Left ventricle myocardium superior (tissue), 1 donor: Measurements from ENCODE around the gene TEX48. TPM values are rescaled to one million over a fixed set of nuclear protein-coding genes. Genes with fewer than 3 reads are reported as not detected.

Experiments
- ATAC-seq: fragments of 200-7000 bp; cut with Tn5 transposase; one replicate; pipeline ENCODE4 v1.9.1; 2020; ENCODE audit warnings: mild to moderate bottlenecking, moderate library complexity
- DNase-seq: peaks from one replicate; pipeline ENCODE4 v3.0.0-alpha.2; 2020
- intact Hi-C: fragments of 100-400 bp; cut with micrococcal nuclease; formaldehyde crosslinking; loops from one replicate; pipeline ENCODE4 v1.11.0; 2022
- total RNA-seq: library from RNA; stranded (reverse); fragmentation: NEBNext Ultra II Directional; extraction: Animal tissue kit (Norgen Biotek cat#: 25700); gene quantifications from one replicate; pipeline ENCODE4 v1.2.1, GENCODE V29; 2021
- donor health status: DM: no; HTN: yes; CAD: no; lungs with severe emphysema.

Gene TEX48
- total RNA-seq, 1 donor from 2014 or later: not detected

- intact Hi-C loops: no loop called here
- ATAC-seq: no peak
Measured at GRCh38 chr9:114674076-114674797, 7.8 kb downstream of the TEX48 start.

GRCh38 chr9:114671605-114672004 lies 10.4 kb downstream of the TEX48 start:
- DNase-seq: no peak
- intact Hi-C loops: no loop called here
- no peak for ATAC-seq

More at GRCh38 chr9:114674076-114674797, 7.8 kb downstream of the TEX48 start:
- DNase-seq: no peak

- DNase-seq: no peak
- intact Hi-C loops: no loop called here
- no peak for ATAC-seq
Measured at GRCh38 chr9:114669961-114670360, 12.0 kb downstream of the TEX48 start.

- ATAC-seq: no peak
- no peak for DNase-seq
- intact Hi-C loops: no loop called here
Measured at GRCh38 chr9:114668146-114668545, 13.8 kb downstream of the TEX48 start.

GRCh38 chr9:114666851-114667250 lies 15.1 kb downstream of the TEX48 start:
- DNase-seq (no peak), ATAC-seq (no peak)

GRCh38 chr9:114666401-114666800 lies 15.6 kb downstream of the TEX48 start:
- intact Hi-C loops: no loop called here
- DNase-seq: no peak
- no peak for ATAC-seq

More at GRCh38 chr9:114666851-114667250, 15.1 kb downstream of the TEX48 start:
- intact Hi-C loops: no loop called here

GRCh38 chr9:114664181-114664580 lies 17.8 kb downstream of the TEX48 start:
- no peak for DNase-seq
- ATAC-seq: no peak
- intact Hi-C loops: loop anchor here (5.0 kb wide), 1 partner anchor 348 kb away; no protein-coding TSS in a partner anchor

- DNase-seq (no peak), ATAC-seq (peak; percentile 69)
- intact Hi-C loops: loop anchor here (5.0 kb wide), 1 partner anchor 350 kb away; no protein-coding TSS in a partner anchor
Measured at GRCh38 chr9:114662081-114662989, 19.7 kb downstream of the TEX48 start.

- DNase-seq (no peak), ATAC-seq (no peak)
- intact Hi-C loops: loop anchor here (10.0 kb wide), 2 partner anchors 223 to 253 kb away; no protein-coding TSS in a partner anchor
Measured at GRCh38 chr9:114657705-114658104, 24.3 kb downstream of the TEX48 start, which contains the start of gene TEX53. TEX53 (minus strand) TSS chr9:114657805; CDS start chr9:114657774, 31 bp downstream.

GRCh38 chr9:114656301-114656700 lies 25.7 kb downstream of the TEX48 start:
- intact Hi-C loops: loop anchor here (10.0 kb wide), 2 partner anchors 222 to 252 kb away; no protein-coding TSS in a partner anchor
- DNase-seq: no peak
- ATAC-seq: no peak

GRCh38 chr9:114655689-114656088 lies 26.3 kb downstream of the TEX48 start:
- intact Hi-C loops: loop anchor here (10.0 kb wide), 2 partner anchors 221 to 251 kb away; no protein-coding TSS in a partner anchor
- no peak for ATAC-seq
- no peak for DNase-seq

- intact Hi-C loops: loop anchor here (10.0 kb wide), 2 partner anchors 219 to 249 kb away; no protein-coding TSS in a partner anchor
- ATAC-seq (peak; percentile 65), DNase-seq (no peak)
Measured at GRCh38 chr9:114653556-114654159, 28.3 kb downstream of the TEX48 start.

- DNase-seq (no peak), ATAC-seq (no peak)
- intact Hi-C loops: loop anchor here (10.0 kb wide), 2 partner anchors 218 to 248 kb away; no protein-coding TSS in a partner anchor
Measured at GRCh38 chr9:114652776-114653555, 29.0 kb downstream of the TEX48 start.

- DNase-seq (no peak), ATAC-seq (no peak)
- intact Hi-C loops: no loop called here
Measured at GRCh38 chr9:114643896-114644295, 38.1 kb downstream of the TEX48 start.

- DNase-seq: no peak
- intact Hi-C loops: no loop called here
- no peak for ATAC-seq
Measured at GRCh38 chr9:114643001-114643400, 39.0 kb downstream of the TEX48 start.

GRCh38 chr9:114641967-114642366 lies 40.0 kb downstream of the TEX48 start:
- DNase-seq (no peak), ATAC-seq (peak; percentile 33)
- intact Hi-C loops: no loop called here

GRCh38 chr9:114638404-114638803 lies 43.6 kb downstream of the TEX48 start:
- ATAC-seq: no peak
- DNase-seq: no peak
- intact Hi-C loops: no loop called here

GRCh38 chr9:114634387-114634786 lies 47.6 kb downstream of the TEX48 start:
- no peak for ATAC-seq
- intact Hi-C loops: no loop called here
- no peak for DNase-seq
